ENCODE data around the gene DDIT4.

Gene DDIT4

GRCh38 chr10:72234560-72235095 lies 39.1 kb upstream of the DDIT4 start:
- no peak overlapping the region for H3K4me3 ChIP-seq (ENCODE audit: low read depth, low read length)
- TF ChIP-seq CTCF (IDR thresholded peaks at IDR 0.05; ENCODE audit: low read depth, low read length), result no peak

DNA sequence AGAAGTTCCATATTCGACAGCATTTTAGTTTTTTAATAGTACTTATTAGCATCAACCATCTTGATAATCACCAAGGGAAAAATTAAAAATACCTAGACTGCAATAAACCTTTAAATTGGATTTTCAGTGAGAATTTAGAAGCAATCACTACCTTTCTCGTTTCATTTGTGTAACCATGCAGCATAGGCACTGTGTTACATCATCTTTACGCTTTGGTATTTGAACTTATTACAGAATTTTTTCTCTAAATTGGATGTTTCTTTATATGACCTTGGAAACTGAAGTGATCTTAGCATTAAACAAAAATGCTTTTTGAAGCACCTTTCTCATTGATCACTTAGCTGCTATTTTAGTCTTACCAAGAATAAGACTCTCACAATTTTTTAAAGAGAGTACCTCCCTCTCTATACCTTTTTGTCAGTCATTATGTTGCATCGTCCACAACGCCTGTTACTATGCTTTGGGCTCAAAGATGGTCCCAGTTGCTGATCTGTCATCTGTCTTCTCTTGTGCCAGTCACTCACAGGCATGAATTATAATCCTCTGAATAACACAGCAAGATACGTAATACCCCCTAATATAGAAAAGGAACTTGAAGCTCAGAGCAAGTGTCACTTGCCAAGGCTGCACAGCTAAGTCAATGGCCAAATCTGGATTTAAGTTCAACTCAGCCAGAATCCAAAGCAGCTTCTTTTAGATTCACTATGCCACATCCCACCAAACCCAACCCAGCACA lies 38.0 kb upstream of the DDIT4 start:
- no peak for TF ChIP-seq CTCF (IDR thresholded peaks at IDR 0.05; ENCODE audit: low read depth, low read length)

GRCh38 chr10:72238392-72239175 lies 35.1 kb upstream of the DDIT4 start:
- TF ChIP-seq CTCF (IDR thresholded peaks at IDR 0.05; ENCODE audit: low read depth, low read length), result no peak
- no peak overlapping the region for H3K4me3 ChIP-seq (ENCODE audit: low read depth, low read length)

More for the DNA sequence above, 38.0 kb upstream of the DDIT4 start:
- no peak overlapping the region for H3K4me3 ChIP-seq (ENCODE audit: low read depth, low read length)

DNA sequence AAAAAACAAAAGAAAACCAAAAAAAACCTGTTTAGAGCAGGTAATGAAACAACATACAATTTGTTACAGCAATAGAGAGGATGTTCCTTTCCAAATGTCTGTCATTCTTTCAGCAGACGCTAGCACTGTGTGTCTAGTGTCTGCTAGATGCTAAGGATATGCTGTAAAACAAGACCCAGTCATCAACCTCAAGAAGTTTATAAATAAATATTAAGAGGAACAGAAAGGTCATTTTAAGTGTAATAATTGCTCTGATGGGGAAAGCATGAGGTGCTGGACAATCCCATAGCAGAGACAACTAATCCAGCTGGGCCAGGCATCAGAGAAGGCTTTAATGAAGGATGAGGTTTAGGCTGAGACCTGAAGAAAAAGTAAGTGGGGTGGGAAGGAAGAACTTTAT lies 34.3 kb upstream of the DDIT4 start:
- no peak for TF ChIP-seq CTCF (IDR thresholded peaks at IDR 0.05; ENCODE audit: low read depth, low read length)

GRCh38 chr10:72240371-72240770 lies 33.4 kb upstream of the DDIT4 start:
- H3K4me3 ChIP-seq (ENCODE audit: low read depth, low read length), result no peak overlapping the region
- TF ChIP-seq CTCF (IDR thresholded peaks at IDR 0.05; ENCODE audit: low read depth, low read length), result no peak

More for the DNA sequence above, 34.3 kb upstream of the DDIT4 start:
- H3K4me3 ChIP-seq (ENCODE audit: low read depth, low read length), result no peak overlapping the region

DNA sequence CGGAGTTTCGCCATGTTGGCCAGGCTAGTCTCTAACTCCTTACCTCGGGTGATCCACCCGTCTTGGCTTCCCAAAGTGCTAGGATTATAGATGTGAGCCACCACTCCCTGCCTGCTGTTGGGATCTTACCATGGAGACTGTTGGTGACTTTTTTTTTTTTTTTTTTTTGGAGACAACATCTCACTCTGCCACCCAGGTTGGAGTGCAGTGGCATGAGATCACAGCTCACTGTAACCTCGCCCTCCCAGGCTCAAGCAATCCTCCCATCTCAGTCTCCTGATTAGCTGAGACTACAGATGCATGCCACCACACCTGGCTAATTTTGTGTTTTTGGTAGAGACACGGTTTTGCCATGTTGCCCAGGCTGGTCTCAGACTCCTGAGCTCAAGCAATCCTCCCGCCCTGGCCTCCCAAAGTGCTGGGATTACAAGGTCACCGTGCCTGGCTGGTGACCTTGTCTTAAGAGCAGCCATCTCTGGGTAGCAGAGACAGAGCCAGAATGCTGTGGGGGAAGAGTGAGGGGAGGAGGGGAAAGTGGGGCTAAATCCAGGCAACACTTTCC lies 32.0 kb upstream of the DDIT4 start:
- no peak for TF ChIP-seq CTCF (IDR thresholded peaks at IDR 0.05; ENCODE audit: low read depth, low read length)
- H3K4me3 ChIP-seq (ENCODE audit: low read depth, low read length), result no peak overlapping the region
